GM23338 (cell line): ENCODE results near the gene DPH6.

Experiments
- CREB1 ChIP-seq: fragments of 250-450 bp; sonication (Bioruptor Pico); IDR thresholded peaks from 2 replicates; pipeline ENCODE4 v1.5.0; 2020; ENCODE audit warnings: low read depth, mild to moderate bottlenecking, moderate library complexity
- ETS1 ChIP-seq: IDR thresholded peaks from 2 replicates; pipeline ENCODE4 v1.6.1; 2016; ENCODE audit warnings: antibody characterized with exemption
- EZH2 ChIP-seq: fragments of 200-600 bp; sonication (generic); IDR thresholded peaks from one replicate; pipeline ENCODE4 v1.8.0; 2017; ENCODE audit warnings: antibody characterized with exemption, mild to moderate bottlenecking, low read depth; ENCODE audit not compliant: unreplicated experiment
- EZH2phosphoT487 ChIP-seq: fragments of 200-600 bp; sonication (generic); IDR thresholded peaks from one replicate; pipeline ENCODE4 v1.8.1; 2018; ENCODE audit warnings: antibody characterized with exemption; ENCODE audit not compliant: unreplicated experiment
- JUNB ChIP-seq: IDR thresholded peaks from one replicate; pipeline ENCODE4 v1.6.1; 2016; ENCODE audit warnings: antibody characterized with exemption; ENCODE audit not compliant: unreplicated experiment
- NANOG ChIP-seq: IDR thresholded peaks from 2 replicates; pipeline ENCODE4 v1.6.1; 2016; ENCODE audit warnings: antibody characterized with exemption, borderline replicate concordance
- POLR2AphosphoS5 ChIP-seq: IDR thresholded peaks from 2 replicates; pipeline ENCODE4 v1.6.1; 2016; ENCODE audit warnings: antibody characterized with exemption, low read depth
- STAT1 ChIP-seq: IDR thresholded peaks from one replicate; pipeline ENCODE4 v1.6.1; 2016; ENCODE audit warnings: antibody characterized with exemption; ENCODE audit not compliant: unreplicated experiment
- ZNF331 ChIP-seq: fragments of 250-450 bp; sonication (Bioruptor Pico); IDR thresholded peaks from 2 replicates; pipeline ENCODE4 v1.5.0; 2020; ENCODE audit warnings: low read depth, mild to moderate bottlenecking, moderate library complexity
- TF ChIP-seq, protein P1 (sequence below), 2 experiments: fragments of 200-600 bp in 1 of 2; sonication (generic) in 1 of 2; conservative IDR thresholded peaks; 2 replicates each; pipeline versions ENCODE4 v1.5.1 to v1.6.1; 2016 to 2017; ENCODE audit warnings: antibody characterized with exemption in 2 of 2, low read depth in 2 of 2, mild to moderate bottlenecking in 2 of 2, moderate library complexity in 1 of 2
- TF ChIP-seq, protein P2 (sequence below): IDR thresholded peaks from one replicate; pipeline ENCODE4 v1.6.1; 2018; ENCODE audit warnings: antibody characterized with exemption; ENCODE audit not compliant: unreplicated experiment

DNA sequence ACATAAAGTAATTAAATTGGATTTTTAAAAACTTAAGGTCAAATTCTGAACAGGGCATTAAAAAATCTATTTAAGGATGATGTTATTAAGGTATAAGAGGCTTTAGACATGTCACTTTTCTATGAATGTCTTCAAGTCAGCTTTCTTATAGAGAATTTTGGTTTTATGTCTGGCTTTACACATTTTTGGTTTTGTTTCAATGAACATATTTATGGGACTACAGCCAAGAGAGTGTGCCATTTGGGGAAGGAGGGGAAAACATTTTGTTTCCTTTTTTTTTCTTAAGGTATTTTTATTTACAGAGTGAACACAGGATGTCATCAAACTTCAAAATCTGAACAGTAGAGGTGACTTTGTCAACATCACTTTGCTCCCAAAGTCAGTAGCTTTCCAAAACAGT lies 222.8 kb downstream of the DPH6 start:
- TF ChIP-seq, protein P1, sequence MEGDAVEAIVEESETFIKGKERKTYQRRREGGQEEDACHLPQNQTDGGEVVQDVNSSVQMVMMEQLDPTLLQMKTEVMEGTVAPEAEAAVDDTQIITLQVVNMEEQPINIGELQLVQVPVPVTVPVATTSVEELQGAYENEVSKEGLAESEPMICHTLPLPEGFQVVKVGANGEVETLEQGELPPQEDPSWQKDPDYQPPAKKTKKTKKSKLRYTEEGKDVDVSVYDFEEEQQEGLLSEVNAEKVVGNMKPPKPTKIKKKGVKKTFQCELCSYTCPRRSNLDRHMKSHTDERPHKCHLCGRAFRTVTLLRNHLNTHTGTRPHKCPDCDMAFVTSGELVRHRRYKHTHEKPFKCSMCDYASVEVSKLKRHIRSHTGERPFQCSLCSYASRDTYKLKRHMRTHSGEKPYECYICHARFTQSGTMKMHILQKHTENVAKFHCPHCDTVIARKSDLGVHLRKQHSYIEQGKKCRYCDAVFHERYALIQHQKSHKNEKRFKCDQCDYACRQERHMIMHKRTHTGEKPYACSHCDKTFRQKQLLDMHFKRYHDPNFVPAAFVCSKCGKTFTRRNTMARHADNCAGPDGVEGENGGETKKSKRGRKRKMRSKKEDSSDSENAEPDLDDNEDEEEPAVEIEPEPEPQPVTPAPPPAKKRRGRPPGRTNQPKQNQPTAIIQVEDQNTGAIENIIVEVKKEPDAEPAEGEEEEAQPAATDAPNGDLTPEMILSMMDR (conservative IDR thresholded peaks at IDR 0.05; ENCODE audit: low read depth in 2 of 2), result no peak
- TF ChIP-seq EZH2phosphoT487 (no peak), EZH2 (no peak), POLR2AphosphoS5 (no peak), JUNB (no peak), ETS1 (no peak), ZNF331 (CRISPR knock-in tag) (no peak), CREB1 (CRISPR knock-in tag) (no peak), NANOG (no peak), STAT1 (no peak)
- TF ChIP-seq, protein P2, sequence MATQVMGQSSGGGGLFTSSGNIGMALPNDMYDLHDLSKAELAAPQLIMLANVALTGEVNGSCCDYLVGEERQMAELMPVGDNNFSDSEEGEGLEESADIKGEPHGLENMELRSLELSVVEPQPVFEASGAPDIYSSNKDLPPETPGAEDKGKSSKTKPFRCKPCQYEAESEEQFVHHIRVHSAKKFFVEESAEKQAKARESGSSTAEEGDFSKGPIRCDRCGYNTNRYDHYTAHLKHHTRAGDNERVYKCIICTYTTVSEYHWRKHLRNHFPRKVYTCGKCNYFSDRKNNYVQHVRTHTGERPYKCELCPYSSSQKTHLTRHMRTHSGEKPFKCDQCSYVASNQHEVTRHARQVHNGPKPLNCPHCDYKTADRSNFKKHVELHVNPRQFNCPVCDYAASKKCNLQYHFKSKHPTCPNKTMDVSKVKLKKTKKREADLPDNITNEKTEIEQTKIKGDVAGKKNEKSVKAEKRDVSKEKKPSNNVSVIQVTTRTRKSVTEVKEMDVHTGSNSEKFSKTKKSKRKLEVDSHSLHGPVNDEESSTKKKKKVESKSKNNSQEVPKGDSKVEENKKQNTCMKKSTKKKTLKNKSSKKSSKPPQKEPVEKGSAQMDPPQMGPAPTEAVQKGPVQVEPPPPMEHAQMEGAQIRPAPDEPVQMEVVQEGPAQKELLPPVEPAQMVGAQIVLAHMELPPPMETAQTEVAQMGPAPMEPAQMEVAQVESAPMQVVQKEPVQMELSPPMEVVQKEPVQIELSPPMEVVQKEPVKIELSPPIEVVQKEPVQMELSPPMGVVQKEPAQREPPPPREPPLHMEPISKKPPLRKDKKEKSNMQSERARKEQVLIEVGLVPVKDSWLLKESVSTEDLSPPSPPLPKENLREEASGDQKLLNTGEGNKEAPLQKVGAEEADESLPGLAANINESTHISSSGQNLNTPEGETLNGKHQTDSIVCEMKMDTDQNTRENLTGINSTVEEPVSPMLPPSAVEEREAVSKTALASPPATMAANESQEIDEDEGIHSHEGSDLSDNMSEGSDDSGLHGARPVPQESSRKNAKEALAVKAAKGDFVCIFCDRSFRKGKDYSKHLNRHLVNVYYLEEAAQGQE, result no peak
